Activated CD8-positive, alpha-beta memory T cell treated with anti-CD3 and anti-CD28 coated beads for 48 hours (primary cell): ENCODE results near the gene SKIC2.
A peak's percentile ranks its signal among the peaks of the same experiment; 100 is the strongest.
"Not testable (repeated sequence)": the region's sequence is repeated elsewhere in the genome, so short reads cannot be mapped to it uniquely, and the experiment has no call there.

Source experiments
- DNase-seq, 3 experiments: peaks; one replicate each; pipeline ENCODE4 v3.0.0-alpha.2; 2020; ENCODE audit warnings: low read depth in 2 of 3, low spot score in 2 of 3

The SKIC2 gene

GRCh38 chr6:31968791-31969711, 10.1 kb downstream of the SKIC2 start:
- DNase-seq: no peak

GRCh38 chr6:31969712-31970603, 11.0 kb downstream of the SKIC2 start:
- DNase-seq: no peak

- no peak for DNase-seq
Measured at GRCh38 chr6:31970604-31971271, 11.8 kb downstream of the SKIC2 start.

GRCh38 chr6:31971279-31971992, 12.5 kb downstream of the SKIC2 start:
- peak in 1 of 3 experiments; percentile 33 for DNase-seq

GRCh38 chr6:31971993-31972708, 13.2 kb downstream of the SKIC2 start, which contains the start of gene DXO:
DXO (minus strand) TSS chr6:31972138; CDS start chr6:31971675, 463 bp downstream.
- DNase-seq: peak; percentile 95 to 98 (median 98)

- DNase-seq: no peak
Measured at GRCh38 chr6:31972709-31973350, 13.9 kb downstream of the SKIC2 start.

- not testable (repeated sequence) for DNase-seq
Measured at GRCh38 chr6:31976065-31976464, 17.1 kb downstream of the SKIC2 start.

GRCh38 chr6:31977816-31978431, 18.9 kb downstream of the SKIC2 start:
- DNase-seq: no peak

GRCh38 chr6:31978831-31979230, 19.9 kb downstream of the SKIC2 start:
- no peak for DNase-seq

GRCh38 chr6:31979238-31979898, 20.4 kb downstream of the SKIC2 start:
- no peak for DNase-seq

- DNase-seq: not testable (repeated sequence)
Measured at GRCh38 chr6:31980195-31980876, 21.4 kb downstream of the SKIC2 start.

- DNase-seq: not testable (repeated sequence)
Measured at GRCh38 chr6:31980998-31981397, 22.0 kb downstream of the SKIC2 start.

- DNase-seq: not testable (repeated sequence)
Measured at GRCh38 chr6:31981744-31982143, 22.8 kb downstream of the SKIC2 start, which contains the start of gene C4A. C4A (plus strand) TSS chr6:31982057; CDS start chr6:31982108, 51 bp downstream.

GRCh38 chr6:31989363-31989762, 30.4 kb downstream of the SKIC2 start:
- not testable (repeated sequence) for DNase-seq

- not testable (repeated sequence) for DNase-seq
Measured at GRCh38 chr6:31994421-31994820, 35.4 kb downstream of the SKIC2 start.

- DNase-seq: not testable (repeated sequence)
Measured at GRCh38 chr6:31996385-31996784, 37.4 kb downstream of the SKIC2 start.

- DNase-seq: not testable (repeated sequence)
Measured at GRCh38 chr6:32002546-32003268, 43.7 kb downstream of the SKIC2 start.
